ENCODE data around the gene LAIR1.

LAIR1 gene

GRCh38 chr19:54312011-54312410, 52.7 kb downstream of the LAIR1 start:
- Histone ChIP-seq H3K9me3 (ENCODE audit: control insufficient read depth, insufficient read depth, low read depth, low read length) (no peaks in the 10 kb centered on the region), H3K4me3 (ENCODE audit: low read depth, low read length) (no peak overlapping the region), H3K27ac (ENCODE audit: extremely low read depth, low read depth, low read length) (no peak overlapping the region), H3K4me1 (ENCODE audit: control insufficient read depth, insufficient read depth, low read length) (no peaks in the 10 kb centered on the region), H3K36me3 (ENCODE audit: control insufficient read depth in 2 of 2, insufficient read depth in 1 of 2, low read length in 2 of 2) (no peaks in the 10 kb centered on the region)
- no peak for TF ChIP-seq ZBTB26 (tag by site-specific recombination; optimal IDR thresholded peaks at IDR 0.05)
- TF ChIP-seq ZSCAN4 (tag by site-specific recombination; IDR thresholded peaks at IDR 0.05) = no peak
- no peak for TF ChIP-seq ZNF174 (tag by site-specific recombination; IDR thresholded peaks at IDR 0.05)
- TF ChIP-seq ZNF596 (tag by site-specific recombination; IDR thresholded peaks at IDR 0.05) = no peak
- no peak for TF ChIP-seq YY1 (tag by site-specific recombination; IDR thresholded peaks at IDR 0.05)
- no peak for TF ChIP-seq ZNF221 (tag by site-specific recombination; IDR thresholded peaks at IDR 0.05; ENCODE audit: borderline replicate concordance)
- no peak for TF ChIP-seq BCL11B (tag by site-specific recombination; IDR thresholded peaks at IDR 0.05; ENCODE audit: low read depth)
- TF ChIP-seq RBAK (tag by site-specific recombination; IDR thresholded peaks at IDR 0.05) = no peak
- no peak for TF ChIP-seq ZEB2 (tag by site-specific recombination; IDR thresholded peaks at IDR 0.05)
- no peak for TF ChIP-seq ZNF132 (tag by site-specific recombination; IDR thresholded peaks at IDR 0.05; ENCODE audit: borderline replicate concordance)
- no peak for TF ChIP-seq KLF8 (tag by site-specific recombination; IDR thresholded peaks at IDR 0.05)
- no peak for TF ChIP-seq KLF17 (tag by site-specific recombination; IDR thresholded peaks at IDR 0.05)
- no peak for TF ChIP-seq PRDM2 (tag by site-specific recombination; IDR thresholded peaks at IDR 0.05; ENCODE audit: borderline replicate concordance)
- no peak for TF ChIP-seq ZNF571 (tag by site-specific recombination; IDR thresholded peaks at IDR 0.05)
- ChIA-PET CTCF (no interaction called here), POLR2A (no interaction called here)

DNA sequence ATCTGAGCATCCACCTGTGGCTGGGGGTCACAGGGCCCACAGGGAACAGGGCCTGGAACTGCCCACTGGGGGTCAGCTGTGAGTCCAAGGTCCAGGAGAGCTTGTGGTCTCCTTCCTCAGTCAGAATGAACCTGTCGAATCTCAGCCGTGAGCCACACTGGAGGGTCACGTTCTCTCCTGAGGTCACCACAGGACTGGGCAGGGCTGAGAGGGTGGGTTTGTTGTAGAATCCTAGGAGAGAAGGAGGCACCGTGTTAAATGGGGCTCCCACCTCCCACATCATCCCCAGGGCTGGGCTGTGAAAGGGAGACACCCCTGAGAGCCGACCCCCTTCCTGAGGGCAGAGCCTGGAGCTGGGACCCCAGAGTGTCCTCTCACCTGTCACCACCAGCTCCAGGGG, 53.2 kb downstream of the LAIR1 start:
- Histone ChIP-seq H3K36me3 (ENCODE audit: control insufficient read depth in 2 of 2, insufficient read depth in 1 of 2, low read length in 2 of 2) (no peaks in the 10 kb centered on the region), H3K27ac (ENCODE audit: extremely low read depth, low read depth, low read length) (no peak overlapping the region), H3K4me3 (ENCODE audit: low read depth, low read length) (no peak overlapping the region), H3K9me3 (ENCODE audit: control insufficient read depth, insufficient read depth, low read depth, low read length) (no peaks in the 10 kb centered on the region), H3K4me1 (ENCODE audit: control insufficient read depth, insufficient read depth, low read length) (no peaks in the 10 kb centered on the region)
- ChIA-PET POLR2A (no interaction called here), CTCF (interaction anchor here (0.7 to 1.6 kb wide), 2 partner anchors 13 to 15 kb away, joined by 6 to 8 read pairs; no protein-coding TSS in a partner anchor)
- TF ChIP-seq YY2 (tag by site-specific recombination; IDR thresholded peaks at IDR 0.05) = no peak
- TF ChIP-seq, protein P1, sequence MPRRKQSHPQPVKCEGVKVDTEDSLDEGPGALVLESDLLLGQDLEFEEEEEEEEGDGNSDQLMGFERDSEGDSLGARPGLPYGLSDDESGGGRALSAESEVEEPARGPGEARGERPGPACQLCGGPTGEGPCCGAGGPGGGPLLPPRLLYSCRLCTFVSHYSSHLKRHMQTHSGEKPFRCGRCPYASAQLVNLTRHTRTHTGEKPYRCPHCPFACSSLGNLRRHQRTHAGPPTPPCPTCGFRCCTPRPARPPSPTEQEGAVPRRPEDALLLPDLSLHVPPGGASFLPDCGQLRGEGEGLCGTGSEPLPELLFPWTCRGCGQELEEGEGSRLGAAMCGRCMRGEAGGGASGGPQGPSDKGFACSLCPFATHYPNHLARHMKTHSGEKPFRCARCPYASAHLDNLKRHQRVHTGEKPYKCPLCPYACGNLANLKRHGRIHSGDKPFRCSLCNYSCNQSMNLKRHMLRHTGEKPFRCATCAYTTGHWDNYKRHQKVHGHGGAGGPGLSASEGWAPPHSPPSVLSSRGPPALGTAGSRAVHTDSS (tag by site-specific recombination; IDR thresholded peaks at IDR 0.05) = no peak
- TF ChIP-seq, protein P2, sequence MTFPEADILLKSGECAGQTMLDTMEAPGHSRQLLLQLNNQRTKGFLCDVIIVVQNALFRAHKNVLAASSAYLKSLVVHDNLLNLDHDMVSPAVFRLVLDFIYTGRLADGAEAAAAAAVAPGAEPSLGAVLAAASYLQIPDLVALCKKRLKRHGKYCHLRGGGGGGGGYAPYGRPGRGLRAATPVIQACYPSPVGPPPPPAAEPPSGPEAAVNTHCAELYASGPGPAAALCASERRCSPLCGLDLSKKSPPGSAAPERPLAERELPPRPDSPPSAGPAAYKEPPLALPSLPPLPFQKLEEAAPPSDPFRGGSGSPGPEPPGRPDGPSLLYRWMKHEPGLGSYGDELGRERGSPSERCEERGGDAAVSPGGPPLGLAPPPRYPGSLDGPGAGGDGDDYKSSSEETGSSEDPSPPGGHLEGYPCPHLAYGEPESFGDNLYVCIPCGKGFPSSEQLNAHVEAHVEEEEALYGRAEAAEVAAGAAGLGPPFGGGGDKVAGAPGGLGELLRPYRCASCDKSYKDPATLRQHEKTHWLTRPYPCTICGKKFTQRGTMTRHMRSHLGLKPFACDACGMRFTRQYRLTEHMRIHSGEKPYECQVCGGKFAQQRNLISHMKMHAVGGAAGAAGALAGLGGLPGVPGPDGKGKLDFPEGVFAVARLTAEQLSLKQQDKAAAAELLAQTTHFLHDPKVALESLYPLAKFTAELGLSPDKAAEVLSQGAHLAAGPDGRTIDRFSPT (tag by site-specific recombination; IDR thresholded peaks at IDR 0.05) = no peak
- no peak for TF ChIP-seq ZNF280C (tag by site-specific recombination; IDR thresholded peaks at IDR 0.05)
- no peak for TF ChIP-seq ZNF274 (IDR thresholded peaks at IDR 0.05; ENCODE audit: low read length)
- TF ChIP-seq ZNF274 (tag by site-specific recombination; IDR thresholded peaks at IDR 0.05; ENCODE audit: borderline replicate concordance) = no peak
